DOHH2 (cell line): ENCODE data around the gene RNF213.

Experiments
- H3F3A ChIP-seq: fragments of 200-600 bp; sonication (generic), shearing (Covaris generic); 2 replicates; pipeline ENCODE4 v1.6.0; 2016; ENCODE audit warnings: antibody characterized with exemption, mild to moderate bottlenecking; ENCODE audit not compliant: control insufficient read depth, insufficient read depth
- H3K27ac ChIP-seq: fragments of 200-600 bp; sonication (generic); 2 replicates; pipeline ENCODE4 v1.5.1; 2014; ENCODE audit warnings: low read depth, mild to moderate bottlenecking, low read length, moderate library complexity
- H3K27me3 ChIP-seq: fragments of 200-600 bp; sonication (generic); 2 replicates; pipeline ENCODE4 v1.6.1; 2014; ENCODE audit warnings: mild to moderate bottlenecking, low read length, mixed read lengths; ENCODE audit not compliant: control insufficient read depth
- H3K36me3 ChIP-seq: fragments of 200-600 bp; sonication (generic); 2 replicates; pipeline ENCODE4 v1.6.1; 2014; ENCODE audit warnings: mild to moderate bottlenecking, low read length, moderate library complexity, mixed read lengths; ENCODE audit not compliant: control insufficient read depth
- H3K4me1 ChIP-seq: fragments of 200-600 bp; sonication (generic); 2 replicates; pipeline ENCODE4 v1.6.1; 2014; ENCODE audit warnings: mild to moderate bottlenecking, low read length, mixed read lengths; ENCODE audit not compliant: control insufficient read depth
- H3K4me2 ChIP-seq: fragments of 200-600 bp; sonication (generic); 2 replicates; pipeline ENCODE4 v1.6.0; 2014; ENCODE audit warnings: mild to moderate bottlenecking, low read length, moderate library complexity
- H3K4me3 ChIP-seq: fragments of 200-600 bp; sonication (generic); 2 replicates; pipeline ENCODE4 v1.5.1; 2014; ENCODE audit warnings: mild to moderate bottlenecking, low read length, mixed read lengths
- H3K79me2 ChIP-seq: fragments of 200-600 bp; sonication (generic); 2 replicates; pipeline ENCODE4 v1.6.1; 2014; ENCODE audit warnings: mild to moderate bottlenecking, low read length, mixed read lengths; ENCODE audit not compliant: control insufficient read depth
- H3K9me2 ChIP-seq: fragments of 200-600 bp; sonication (generic); replicated peaks from 2 replicates; pipeline ENCODE4 v1.6.1; 2014; ENCODE audit warnings: mild to moderate bottlenecking, low read length, mixed read lengths; ENCODE audit not compliant: control insufficient read depth
- H3K9me3 ChIP-seq: fragments of 200-600 bp; sonication (generic); 2 replicates; pipeline ENCODE4 v1.6.1; 2014; ENCODE audit warnings: antibody characterized with exemption, low read length, mixed read lengths; ENCODE audit not compliant: control insufficient read depth, insufficient read depth
- H4K20me1 ChIP-seq: fragments of 200-600 bp; sonication (generic); 2 replicates; pipeline ENCODE4 v1.6.0; 2014; ENCODE audit warnings: low read depth, mild to moderate bottlenecking, antibody characterized with exemption, low read length, moderate library complexity; ENCODE audit not compliant: control insufficient read depth, insufficient read depth
- EZH2phosphoT487 ChIP-seq: fragments of 200-600 bp; sonication (generic); IDR thresholded peaks from 2 replicates; pipeline ENCODE4 v1.6.1; 2017; ENCODE audit warnings: borderline replicate concordance, mild to moderate bottlenecking, antibody characterized with exemption, low read length, moderate library complexity, mixed read lengths
- TF ChIP-seq, protein P1 (sequence below): fragments of 200-600 bp; sonication (generic); IDR thresholded peaks from one replicate; pipeline ENCODE4 v1.5.1; 2014; ENCODE audit warnings: antibody characterized with exemption, mild to moderate bottlenecking, low read depth, low read length; ENCODE audit not compliant: poor library complexity, severe bottlenecking

RNF213 gene

GRCh38 chr17:80227666-80228065 is 33.0 kb upstream of the RNF213 start:
- Histone ChIP-seq H3K9me2 (no peaks in the 10 kb centered on the region), H3K4me3 (no peak overlapping the region), H3K4me1 (no peaks in the 10 kb centered on the region), H3F3A (no peaks in the 10 kb centered on the region), H3K27me3 (no peaks in the 10 kb centered on the region), H3K36me3 (no peaks in the 10 kb centered on the region), H3K4me2 (no peak overlapping the region), H3K27ac (no peak overlapping the region), H4K20me1 (0 out of 2 replicates have a peak, but pooled peaks cover 4% of the 10 kb centered on the region), H3K9me3 (peaks cover 4% of the 10 kb centered on the region), H3K79me2 (no peaks in the 10 kb centered on the region)
- TF ChIP-seq EZH2phosphoT487 = no peak
- TF ChIP-seq, protein P1, sequence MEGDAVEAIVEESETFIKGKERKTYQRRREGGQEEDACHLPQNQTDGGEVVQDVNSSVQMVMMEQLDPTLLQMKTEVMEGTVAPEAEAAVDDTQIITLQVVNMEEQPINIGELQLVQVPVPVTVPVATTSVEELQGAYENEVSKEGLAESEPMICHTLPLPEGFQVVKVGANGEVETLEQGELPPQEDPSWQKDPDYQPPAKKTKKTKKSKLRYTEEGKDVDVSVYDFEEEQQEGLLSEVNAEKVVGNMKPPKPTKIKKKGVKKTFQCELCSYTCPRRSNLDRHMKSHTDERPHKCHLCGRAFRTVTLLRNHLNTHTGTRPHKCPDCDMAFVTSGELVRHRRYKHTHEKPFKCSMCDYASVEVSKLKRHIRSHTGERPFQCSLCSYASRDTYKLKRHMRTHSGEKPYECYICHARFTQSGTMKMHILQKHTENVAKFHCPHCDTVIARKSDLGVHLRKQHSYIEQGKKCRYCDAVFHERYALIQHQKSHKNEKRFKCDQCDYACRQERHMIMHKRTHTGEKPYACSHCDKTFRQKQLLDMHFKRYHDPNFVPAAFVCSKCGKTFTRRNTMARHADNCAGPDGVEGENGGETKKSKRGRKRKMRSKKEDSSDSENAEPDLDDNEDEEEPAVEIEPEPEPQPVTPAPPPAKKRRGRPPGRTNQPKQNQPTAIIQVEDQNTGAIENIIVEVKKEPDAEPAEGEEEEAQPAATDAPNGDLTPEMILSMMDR = no peak

GRCh38 chr17:80228477-80228876 is 32.2 kb upstream of the RNF213 start:
- H3K9me2 ChIP-seq = no peaks in the 10 kb centered on the region
- H3K27me3 ChIP-seq = no peaks in the 10 kb centered on the region
- TF ChIP-seq EZH2phosphoT487 = no peak
- TF ChIP-seq, protein P1 = no peak
- no peak overlapping the region for H3K27ac ChIP-seq
- H3K4me2 ChIP-seq = no peak overlapping the region
- H3F3A ChIP-seq = no peaks in the 10 kb centered on the region
- peaks cover 7% of the 10 kb centered on the region for H3K9me3 ChIP-seq
- H4K20me1 ChIP-seq = 0 out of 2 replicates have a peak, but pooled peaks cover 4% of the 10 kb centered on the region
- H3K36me3 ChIP-seq = no peaks in the 10 kb centered on the region
- no peaks in the 10 kb centered on the region for H3K79me2 ChIP-seq
- H3K4me1 ChIP-seq = no peaks in the 10 kb centered on the region
- H3K4me3 ChIP-seq = no peak overlapping the region

DNA sequence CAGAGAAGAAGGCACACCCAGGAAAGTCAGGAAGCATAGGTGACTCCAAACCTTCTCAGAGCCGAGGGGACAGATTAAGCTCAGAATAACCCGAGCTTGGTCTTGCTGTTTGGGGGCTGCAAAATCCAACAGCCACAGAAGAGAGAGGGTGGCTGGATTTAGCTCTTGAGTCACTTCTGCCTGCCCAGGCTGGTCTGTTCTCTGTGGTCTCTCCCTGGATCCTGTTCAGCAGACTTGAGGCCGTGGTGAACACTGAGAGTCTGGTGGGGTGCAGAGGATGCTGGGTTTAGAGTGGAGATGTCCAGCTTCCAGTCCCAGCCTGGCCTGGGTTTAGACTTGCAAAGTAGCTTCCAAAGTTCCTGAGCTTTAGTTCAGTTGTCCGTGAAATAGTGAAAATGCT is 31.6 kb upstream of the RNF213 start:
- Histone ChIP-seq H3K27ac (no peak overlapping the region), H3K79me2 (no peaks in the 10 kb centered on the region), H3K9me2 (no peaks in the 10 kb centered on the region), H3K9me3 (peaks cover 10% of the 10 kb centered on the region), H3F3A (no peaks in the 10 kb centered on the region), H3K4me2 (no peak overlapping the region), H4K20me1 (0 out of 2 replicates have a peak, but pooled peaks cover 4% of the 10 kb centered on the region), H3K4me1 (no peaks in the 10 kb centered on the region), H3K36me3 (no peaks in the 10 kb centered on the region), H3K4me3 (no peak overlapping the region), H3K27me3 (no peaks in the 10 kb centered on the region)
- TF ChIP-seq, protein P1 = no peak
- TF ChIP-seq EZH2phosphoT487 = no peak

- H3K27me3 ChIP-seq = no peaks in the 10 kb centered on the region
- no peaks in the 10 kb centered on the region for H3K9me2 ChIP-seq
- H3K36me3 ChIP-seq = no peaks in the 10 kb centered on the region
- no peak for TF ChIP-seq EZH2phosphoT487
- TF ChIP-seq, protein P1 = no peak
- no peaks in the 10 kb centered on the region for H3K4me1 ChIP-seq
- no peak overlapping the region for H3K4me3 ChIP-seq
- no peak overlapping the region for H3K4me2 ChIP-seq
- H4K20me1 ChIP-seq = no peaks in the 10 kb centered on the region
- H3K27ac ChIP-seq = no peak overlapping the region
- H3K9me3 ChIP-seq = peaks cover 15% of the 10 kb centered on the region
- no peaks in the 10 kb centered on the region for H3K79me2 ChIP-seq
- H3F3A ChIP-seq = no peaks in the 10 kb centered on the region
Observed at GRCh38 chr17:80232438-80232837, 28.2 kb upstream of the RNF213 start.
